H1 (cell line): ENCODE data around the gene KRTAP20-3. TPM values are rescaled to one million over a fixed set of nuclear protein-coding genes. Genes with fewer than 3 reads are reported as not detected.

Experiments
- CTCF ChIA-PET: fragments of 300-600 bp; sonication (Branson Sonifier 250); formaldehyde crosslinking; loops from one replicate; lab custom pipeline; 2021; ENCODE audit not compliant: partially characterized antibody; lab: Charles Lee
- POLR2A ChIA-PET: fragments of 300-600 bp; sonication (Branson Sonifier 250); formaldehyde crosslinking; loops from one replicate; lab custom pipeline; 2021; ENCODE audit warnings: inconsistent platforms; ENCODE audit not compliant: partially characterized antibody; lab: Charles Lee
- DNase-seq, 2 experiments: peaks; one replicate each; pipeline versions ENCODE4 v3.0.0 to v3.0.0-alpha.2; 2010 to 2022; ENCODE audit warnings: low spot score in 2 of 2, low read depth in 1 of 2, mixed read lengths in 1 of 2
- FAIRE-seq: peaks from 2 replicates; lab custom pipeline; 2011; peaks lifted over from hg19 to GRCh38; lab: Jason Lieb, UNC
- H2AFZ ChIP-seq: 2 replicates; pipeline ENCODE4 v1.8.1; 2012; ENCODE audit warnings: low read length, inconsistent platforms
- H2AK5ac ChIP-seq: 2 replicates; pipeline ENCODE4 v1.6.1; 2013; ENCODE audit warnings: low read depth, low read length
- H2BK120ac ChIP-seq: replicated peaks from 2 replicates; pipeline ENCODE3; 2013; ENCODE audit warnings: low read depth, low read length, inconsistent platforms
- H2BK12ac ChIP-seq: 2 replicates; pipeline ENCODE4 v1.6.1; 2013; ENCODE audit warnings: low read depth, low read length
- H2BK15ac ChIP-seq: 2 replicates; pipeline ENCODE4 v1.6.1; 2013; ENCODE audit warnings: low read length
- H2BK20ac ChIP-seq: 2 replicates; pipeline ENCODE4 v1.6.1; 2013; ENCODE audit warnings: low read length
- H2BK5ac ChIP-seq: 2 replicates; pipeline ENCODE4 v1.6.1; 2013; ENCODE audit warnings: low read depth, low read length
- H3K14ac ChIP-seq: 2 replicates; pipeline ENCODE4 v1.6.1; 2013; ENCODE audit warnings: inconsistent platforms; ENCODE audit not compliant: insufficient read length
- H3K18ac ChIP-seq: 2 replicates; pipeline ENCODE4 v1.6.1; 2013; ENCODE audit warnings: low read length; ENCODE audit errors: extremely low read depth
- H3K23ac ChIP-seq: 2 replicates; pipeline ENCODE4 v1.6.1; 2013; ENCODE audit warnings: inconsistent platforms; ENCODE audit not compliant: insufficient read length
- H3K23me2 ChIP-seq: 2 replicates; pipeline ENCODE4 v1.6.1; 2013; ENCODE audit warnings: low read depth, low read length
- H3K27ac ChIP-seq: 2 replicates; pipeline ENCODE4 v1.6.1; 2011; ENCODE audit warnings: low read depth, low read length, inconsistent platforms
- H3K27me3 ChIP-seq, 4 experiments: replicated peaks in 1 of 4; 1 replicate in 1 of 4; 2 replicates in 3 of 4; pipeline versions ENCODE4 v1.6.1 to v1.8.1; 2011 to 2013; ENCODE audit warnings: low read length in 3 of 4, mild to moderate bottlenecking in 3 of 4, inconsistent platforms in 2 of 4, mixed read lengths in 2 of 4, moderate library complexity in 1 of 4; ENCODE audit not compliant: control insufficient read depth in 3 of 4, insufficient read depth in 3 of 4; ENCODE audit errors: extremely low read depth in 1 of 4
- H3K36me3 ChIP-seq, 4 experiments: 2 replicates each; pipeline versions ENCODE4 v1.6.1 to v1.8.1; 2011 to 2013; ENCODE audit warnings: mild to moderate bottlenecking in 4 of 4, low read length in 3 of 4, moderate library complexity in 2 of 4, control low read depth in 1 of 4, inconsistent platforms in 1 of 4; ENCODE audit not compliant: insufficient read depth in 4 of 4, control insufficient read depth in 2 of 4
- H3K4ac ChIP-seq: replicated peaks from 2 replicates; pipeline ENCODE3; 2013; ENCODE audit warnings: low read length, low read depth, mixed read lengths, inconsistent platforms; ENCODE audit not compliant: insufficient read length
- H3K4me1 ChIP-seq, 4 experiments: replicated peaks in 1 of 4; 1 replicate in 1 of 4; 2 replicates in 3 of 4; pipeline versions ENCODE4 v1.6.1 to v1.8.1; 2011 to 2013; ENCODE audit warnings: low read length in 3 of 4, inconsistent platforms in 2 of 4, mixed read lengths in 1 of 4; ENCODE audit not compliant: insufficient read depth in 4 of 4, control insufficient read depth in 3 of 4
- H3K4me2 ChIP-seq, 2 experiments: 2 replicates each; pipeline versions ENCODE4 v1.6.1 to v1.8.1; 2011 to 2013; ENCODE audit warnings: low read depth in 2 of 2, low read length in 2 of 2, control low read depth in 1 of 2, inconsistent platforms in 1 of 2, mild to moderate bottlenecking in 1 of 2; ENCODE audit not compliant: insufficient read depth in 1 of 2
- H3K4me3 ChIP-seq, 4 experiments: fragments of 200-600, 300-600 bp in 1 of 4; sonication (generic), shearing (Covaris generic), sonication (Bioruptor Twin) in 1 of 4; 2 replicates each; pipeline versions ENCODE4 v1.5.1 to v1.8.1; 2011 to 2016; ENCODE audit warnings: low read length in 4 of 4, low read depth in 3 of 4, control low read depth in 2 of 4, inconsistent platforms in 2 of 4, mild to moderate bottlenecking in 2 of 4, mixed read lengths in 1 of 4, moderate library complexity in 1 of 4; ENCODE audit not compliant: insufficient read depth in 2 of 4; ENCODE audit errors: extremely low read depth in 1 of 4
- H3K56ac ChIP-seq: replicated peaks from 2 replicates; pipeline ENCODE3; 2013; ENCODE audit warnings: low read depth, mild to moderate bottlenecking, mixed read lengths, low read length, inconsistent platforms; ENCODE audit not compliant: insufficient read length
- H3K79me1 ChIP-seq: 2 replicates; pipeline ENCODE4 v1.6.1; 2013; ENCODE audit warnings: low read depth, low read length, control low read depth
- H3K79me2 ChIP-seq, 2 experiments: 2 replicates each; pipeline versions ENCODE4 v1.6.1 to v1.8.1; 2012 to 2013; ENCODE audit warnings: low read length in 2 of 2, mild to moderate bottlenecking in 2 of 2, inconsistent platforms in 1 of 2; ENCODE audit not compliant: insufficient read depth in 2 of 2, control insufficient read depth in 1 of 2
- H3K9ac ChIP-seq, 4 experiments: replicated peaks in 1 of 4; 1 replicate in 1 of 4; 2 replicates in 3 of 4; pipeline versions ENCODE4 v1.6.1 to v1.8.1; 2011 to 2013; ENCODE audit warnings: low read depth in 3 of 4, low read length in 3 of 4, control low read depth in 2 of 4, mild to moderate bottlenecking in 2 of 4, moderate library complexity in 2 of 4, inconsistent platforms in 1 of 4; ENCODE audit errors: extremely low read depth in 1 of 4
- H3K9me3 ChIP-seq, 2 experiments: 2 replicates each; pipeline versions ENCODE4 v1.6.1 to v1.8.1; 2012 to 2013; ENCODE audit warnings: mild to moderate bottlenecking in 2 of 2, moderate library complexity in 2 of 2, control low read depth in 1 of 2, inconsistent platforms in 1 of 2, low read depth in 1 of 2, low read length in 1 of 2, mixed read lengths in 1 of 2; ENCODE audit not compliant: insufficient read depth in 2 of 2
- H4K20me1 ChIP-seq, 2 experiments: replicated peaks in 1 of 2; 2 replicates each; pipeline versions ENCODE3 to v1.8.1; 2011 to 2013; ENCODE audit warnings: inconsistent platforms in 2 of 2, low read length in 2 of 2, mild to moderate bottlenecking in 1 of 2; ENCODE audit not compliant: insufficient read depth in 2 of 2, control insufficient read depth in 1 of 2
- H4K5ac ChIP-seq: 2 replicates; pipeline ENCODE4 v1.6.1; 2013; ENCODE audit warnings: low read length, low read depth, mixed read lengths, inconsistent platforms; ENCODE audit not compliant: insufficient read length
- H4K8ac ChIP-seq: 2 replicates; pipeline ENCODE4 v1.8.0; 2013; ENCODE audit warnings: mild to moderate bottlenecking, moderate library complexity, low read length, inconsistent platforms; ENCODE audit not compliant: insufficient read depth; ENCODE audit errors: extremely low read depth
- H4K91ac ChIP-seq: replicated peaks from 2 replicates; pipeline ENCODE3; 2013; ENCODE audit warnings: low read length, mixed read lengths, inconsistent platforms; ENCODE audit not compliant: insufficient read length
- RBBP5 ChIP-seq: IDR thresholded peaks from 2 replicates; pipeline ENCODE4 v1.7.1; 2012; ENCODE audit warnings: low read depth, mild to moderate bottlenecking, inconsistent platforms, low read length, moderate library complexity, borderline replicate concordance
- SAP30 ChIP-seq: fragments of 300-600 bp; sonication (generic); IDR thresholded peaks from 2 replicates; pipeline ENCODE4 v1.7.1; 2012; ENCODE audit warnings: low read length, moderate library complexity, mild to moderate bottlenecking, inconsistent platforms; ENCODE audit not compliant: insufficient read depth, insufficient replicate concordance
- WGBS, 2 experiments: shearing (Covaris generic) in 1 of 2; methylation state at CpG; one replicate each; pipeline versions ENCODE4 v1.1.6 to v1.1.7; 2013 to 2015; ENCODE audit warnings: low lambda C conversion rate in 2 of 2, mixed read lengths in 2 of 2, inconsistent platforms in 1 of 2, low coverage in 1 of 2, missing lambda C conversion rate in 1 of 2; ENCODE audit not compliant: insufficient replicate concordance in 2 of 2, insufficient coverage in 1 of 2, insufficient read length in 1 of 2; ENCODE audit errors: extremely low coverage in 1 of 2, missing lambda C conversion rate in 1 of 2; 5-methylcytosine and 5-hydroxymethylcytosine counted together
- polyA plus RNA-seq, 7 experiments: library from polyadenylated mRNA; depleted of rRNA in 3 of 7; stranded (reverse) in 5 of 7; unstranded in 2 of 7; fragments of >200 nt in 5 of 7; fragments of 200-250 nt in 2 of 7; gene quantifications; 1 replicate in 5 of 7; 2 replicates in 1 of 7; 4 replicates in 1 of 7; pipeline versions ENCODE4 v1.2.1 to v1.2.3, GENCODE V29; 2011 to 2013; ENCODE audit warnings: missing spikeins in 2 of 7, mixed read lengths in 2 of 7
- total RNA-seq: library from RNA; stranded (reverse); fragmentation: NEBNext Ultra II Directional; extraction: Animal tissue kit (Norgen Biotek cat#: 25700); gene quantifications from 2 replicates; pipeline ENCODE4 v1.2.1, GENCODE V29; 2021

KRTAP20-3 gene
- total and polyA plus RNA-seq, 2 of the 8 experiments (the other 6 are each of a cell fraction or from before 2014, with no cell fraction given): not detected

DNA sequence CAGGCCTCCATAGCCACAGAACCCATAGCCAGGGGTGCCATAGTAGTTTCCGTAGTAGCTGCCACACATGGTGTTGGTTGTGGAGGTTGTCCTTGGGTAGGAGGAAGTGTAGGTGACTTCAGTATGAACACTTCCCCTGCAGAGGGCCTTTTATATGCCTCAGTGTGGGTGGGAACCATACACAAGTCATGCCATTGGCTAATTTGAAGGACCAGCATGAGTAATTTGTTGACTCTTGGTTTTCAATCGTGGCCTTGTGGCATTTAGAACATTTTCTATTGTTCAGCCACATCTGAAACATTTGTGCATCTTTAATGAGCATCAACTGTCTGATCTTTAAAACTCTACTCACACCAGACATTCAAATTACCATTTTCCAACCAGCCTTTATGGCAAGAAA is 28.8 kb upstream of the KRTAP20-3 start, which contains the start of gene KRTAP6-1:
Gene KRTAP6-1 (minus strand): TSS at position 95 of the 400 bp plus-strand sequence. CDS start 26 bp downstream, at position 69.
- Histone ChIP-seq H3K4me1 (no peaks in the 10 kb centered on the region), H4K8ac (no peak within 1 kb of the TSS; the same call in 1 of the 2 replicates), H2AK5ac (no peak within 1 kb of the TSS), H3K4me2 (no peak within 1 kb of the TSS), H2BK20ac (no peak within 1 kb of the TSS), H2AFZ (no peak within 1 kb of the TSS), H3K23ac (no peak within 1 kb of the TSS), H3K27ac (no peak within 1 kb of the TSS), H3K23me2 (no peaks in the 10 kb centered on the region; the same call in 1 of the 2 replicates), H2BK15ac (no peak within 1 kb of the TSS), H3K9ac (no peak within 1 kb of the TSS), H2BK5ac (no peak within 1 kb of the TSS), H3K4me3 (no peak within 1 kb of the TSS), H3K4ac (no peak within 1 kb of the TSS), H3K79me2 (no peaks in the 10 kb centered on the region), H3K79me1 (no peaks in the 10 kb centered on the region), H3K27me3 (no peaks in the 10 kb centered on the region), H4K5ac (no peak within 1 kb of the TSS), H3K18ac (no peak within 1 kb of the TSS), H4K91ac (no peak within 1 kb of the TSS), H2BK120ac (no peak within 1 kb of the TSS), H2BK12ac (no peak within 1 kb of the TSS), H3K9me3 (no peaks in the 10 kb centered on the region; a peak in 1 of 4 replicates), H3K14ac (no peak within 1 kb of the TSS), H4K20me1 (no peaks in the 10 kb centered on the region), H3K56ac (no peak within 1 kb of the TSS), H3K36me3 (no peaks in the 10 kb centered on the region)
- DNase-seq (no peak), FAIRE-seq (no peak)
- 86% methylated on average over 2 of the region's 2 CpGs; no CpG with 5 or more reads in 1 of the 2 experiments for WGBS, 2 experiments
- ChIA-PET POLR2A (no interaction called here), CTCF (no interaction called here)
- no peak for TF ChIP-seq RBBP5
- TF ChIP-seq SAP30: no peak
